Right atrium auricular region (tissue), 2 donors: ENCODE data around the gene USP49. TPM values are rescaled to one million over a fixed set of nuclear protein-coding genes. Genes with fewer than 3 reads are reported as not detected.

Source experiments
- DNase-seq: peaks from one replicate; pipeline ENCODE4 v3.0.0-alpha.2; 2019; ENCODE audit warnings: low spot score
- H3K27ac ChIP-seq, 2 donors: fragments of 200-600 bp; sonication (generic); 1 replicate in 1 of 2; 2 replicates in 1 of 2; pipeline ENCODE4 v1.5.1; 2016 to 2019
- H3K27me3 ChIP-seq, 2 donors: fragments of 200-600 bp; sonication (generic); one replicate each; pipeline versions ENCODE4 v1.5.1 to v1.6.0; 2017 to 2019
- H3K36me3 ChIP-seq: fragments of 200-600 bp; sonication (generic); one replicate; pipeline ENCODE4 v1.5.1; 2016
- H3K4me1 ChIP-seq, 2 donors: fragments of 200-600 bp; sonication (generic); one replicate each; pipeline versions ENCODE4 v1.5.1 to v1.6.0; 2017 to 2019
- H3K4me3 ChIP-seq, 2 donors: fragments of 200-600 bp; sonication (generic); 1 replicate in 1 of 2; 2 replicates in 1 of 2; pipeline ENCODE4 v1.5.1; 2017 to 2019; ENCODE audit warnings: mild to moderate bottlenecking in 1 of 2, moderate library complexity in 1 of 2
- H3K9me3 ChIP-seq, 2 donors: fragments of 200-600 bp; sonication (generic); one replicate each; pipeline ENCODE4 v1.5.1; 2019
- total RNA-seq, 2 donors: library from RNA; depleted of rRNA; stranded (reverse); fragments of >200 nt; gene quantifications; one replicate each; pipeline ENCODE4 v1.1.0, GENCODE V29; 2016
- TF ChIP-seq, protein P1 (sequence below), 2 donors: fragments of 200-600 bp; sonication (generic); IDR thresholded peaks; one replicate each; pipeline ENCODE4 v1.5.1; 2019; ENCODE audit warnings: antibody characterized with exemption in 2 of 2

USP49 gene
- total RNA-seq, 2 donors from 2014 or later: 1.3 to 1.7 TPM

GRCh38 chr6:41822021-41822420, 73.2 kb downstream of the USP49 start:
- Histone ChIP-seq H3K4me1 (no peaks in the 10 kb centered on the region), H3K27me3 (no peaks in the 10 kb centered on the region), H3K9me3 (no peaks in the 10 kb centered on the region), H3K4me3 (no peak overlapping the region), H3K36me3 (no peaks in the 10 kb centered on the region), H3K27ac (no peak overlapping the region)
- no peak for DNase-seq
- TF ChIP-seq, protein P1, sequence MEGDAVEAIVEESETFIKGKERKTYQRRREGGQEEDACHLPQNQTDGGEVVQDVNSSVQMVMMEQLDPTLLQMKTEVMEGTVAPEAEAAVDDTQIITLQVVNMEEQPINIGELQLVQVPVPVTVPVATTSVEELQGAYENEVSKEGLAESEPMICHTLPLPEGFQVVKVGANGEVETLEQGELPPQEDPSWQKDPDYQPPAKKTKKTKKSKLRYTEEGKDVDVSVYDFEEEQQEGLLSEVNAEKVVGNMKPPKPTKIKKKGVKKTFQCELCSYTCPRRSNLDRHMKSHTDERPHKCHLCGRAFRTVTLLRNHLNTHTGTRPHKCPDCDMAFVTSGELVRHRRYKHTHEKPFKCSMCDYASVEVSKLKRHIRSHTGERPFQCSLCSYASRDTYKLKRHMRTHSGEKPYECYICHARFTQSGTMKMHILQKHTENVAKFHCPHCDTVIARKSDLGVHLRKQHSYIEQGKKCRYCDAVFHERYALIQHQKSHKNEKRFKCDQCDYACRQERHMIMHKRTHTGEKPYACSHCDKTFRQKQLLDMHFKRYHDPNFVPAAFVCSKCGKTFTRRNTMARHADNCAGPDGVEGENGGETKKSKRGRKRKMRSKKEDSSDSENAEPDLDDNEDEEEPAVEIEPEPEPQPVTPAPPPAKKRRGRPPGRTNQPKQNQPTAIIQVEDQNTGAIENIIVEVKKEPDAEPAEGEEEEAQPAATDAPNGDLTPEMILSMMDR (IDR thresholded peaks at IDR 0.05): no peak

GRCh38 chr6:41821266-41821665, 73.9 kb downstream of the USP49 start:
- Histone ChIP-seq H3K9me3 (no peaks in the 10 kb centered on the region), H3K27ac (no peak overlapping the region), H3K4me1 (no peaks in the 10 kb centered on the region), H3K27me3 (no peaks in the 10 kb centered on the region), H3K4me3 (no peak overlapping the region), H3K36me3 (no peaks in the 10 kb centered on the region)
- TF ChIP-seq, protein P1 (IDR thresholded peaks at IDR 0.05): no peak
- DNase-seq: no peak

GRCh38 chr6:41818271-41819054, 76.7 kb downstream of the USP49 start:
- Histone ChIP-seq H3K36me3 (no peaks in the 10 kb centered on the region), H3K4me1 (peaks cover 0 to 6% of the 10 kb centered on the region in 2 donors), H3K27me3 (no peaks in the 10 kb centered on the region), H3K4me3 (no peak overlapping the region), H3K27ac (no peak overlapping the region), H3K9me3 (no peaks in the 10 kb centered on the region)
- TF ChIP-seq, protein P1 (IDR thresholded peaks at IDR 0.05): no peak
- no peak for DNase-seq

DNA sequence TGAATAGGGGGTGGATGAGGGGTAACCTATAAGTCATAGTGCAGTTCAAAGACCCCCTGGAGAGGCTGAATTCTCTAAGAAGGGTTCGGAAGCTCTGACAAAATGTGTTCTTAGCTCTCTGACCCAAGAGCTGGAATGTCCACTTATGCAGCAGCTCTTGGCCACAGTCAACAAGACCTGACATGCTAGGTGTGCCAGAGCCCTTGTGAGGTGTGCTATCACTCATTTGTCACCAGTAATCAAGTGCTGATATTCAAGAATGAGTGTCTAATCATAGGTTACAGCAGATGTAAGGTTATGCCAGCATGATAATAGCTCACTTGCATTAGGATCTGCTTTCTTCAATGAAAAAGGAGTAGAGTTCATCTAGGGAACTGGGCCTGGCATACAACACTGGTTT, 79.6 kb downstream of the USP49 start:
- Histone ChIP-seq H3K27ac (peak overlapping the region in 1 of 2 donors; percentile 8), H3K27me3 (no peaks in the 10 kb centered on the region), H3K4me1 (peaks cover 0 to 6% of the 10 kb centered on the region in 2 donors), H3K9me3 (no peaks in the 10 kb centered on the region), H3K4me3 (no peak overlapping the region), H3K36me3 (no peaks in the 10 kb centered on the region)
- TF ChIP-seq, protein P1 (IDR thresholded peaks at IDR 0.05): no peak
- no peak for DNase-seq

DNA sequence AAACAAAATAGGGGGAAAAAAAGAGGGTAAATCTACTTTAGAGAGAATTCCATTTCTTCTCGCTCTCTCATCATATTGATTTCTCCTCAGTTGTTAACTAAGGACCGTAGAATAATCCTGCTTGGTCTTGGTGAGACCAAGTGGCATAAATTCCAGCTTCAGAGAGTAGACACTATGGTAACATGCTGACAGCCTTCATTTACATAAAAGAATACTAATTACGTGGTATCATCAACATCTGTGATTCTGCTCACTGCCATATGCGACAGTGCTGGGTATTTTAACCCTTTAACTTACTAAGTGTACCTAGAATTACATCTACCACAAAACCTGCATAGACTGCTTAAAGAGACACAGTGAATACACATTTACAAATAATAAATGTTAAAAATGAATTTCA, 80.5 kb downstream of the USP49 start:
- Histone ChIP-seq H3K27ac (no peak overlapping the region), H3K4me1 (peaks cover 0 to 6% of the 10 kb centered on the region in 2 donors), H3K27me3 (no peaks in the 10 kb centered on the region), H3K4me3 (no peak overlapping the region), H3K9me3 (no peaks in the 10 kb centered on the region), H3K36me3 (no peaks in the 10 kb centered on the region)
- TF ChIP-seq, protein P1 (IDR thresholded peaks at IDR 0.05): no peak
- no peak for DNase-seq

- Histone ChIP-seq H3K4me3 (no peak overlapping the region), H3K9me3 (no peaks in the 10 kb centered on the region), H3K27ac (no peak overlapping the region), H3K4me1 (peaks cover 0 to 6% of the 10 kb centered on the region in 2 donors), H3K27me3 (no peaks in the 10 kb centered on the region), H3K36me3 (no peaks in the 10 kb centered on the region)
- TF ChIP-seq, protein P1 (IDR thresholded peaks at IDR 0.05): no peak
- DNase-seq: no peak
These were observed 81.2 kb downstream of the USP49 start for GRCh38 chr6:41813956-41814355.
